Stimulated activated naive CD4-positive, alpha-beta T cell (primary cell): ENCODE results near the gene VPS26C.
"Not testable (repeated sequence)": the region's sequence is repeated elsewhere in the genome, so short reads cannot be mapped to it uniquely, and the experiment has no call there.

Experiments used
- DNase-seq, 6 experiments: peaks; one replicate each; lab custom pipeline; 2025; lab: John Stamatoyannopoulos, UW

The VPS26C gene

GRCh38 chr21:37230632-37231248 is 36.4 kb downstream of the VPS26C start:
- no peak for DNase-seq

GRCh38 chr21:37228003-37228400 is 39.1 kb downstream of the VPS26C start:
- no peak for DNase-seq

- no peak for DNase-seq
These were observed 39.8 kb downstream of the VPS26C start for GRCh38 chr21:37227071-37228002.

- DNase-seq: no peak
These were observed 40.9 kb downstream of the VPS26C start for GRCh38 chr21:37226041-37226920.

GRCh38 chr21:37224861-37225839 is 42.0 kb downstream of the VPS26C start:
- DNase-seq: peak in 5 of 6 experiments; percentile 3 to 48 (median 21)

- DNase-seq: no peak
These were observed 43.3 kb downstream of the VPS26C start for GRCh38 chr21:37223804-37224345.

GRCh38 chr21:37222248-37222647 is 44.9 kb downstream of the VPS26C start:
- not testable (repeated sequence) for DNase-seq

- DNase-seq: peak; percentile 82 to 90 (median 88)
These were observed 46.0 kb downstream of the VPS26C start for GRCh38 chr21:37220981-37221664.

- DNase-seq: peak in 5 of 6 experiments; percentile 43 to 72 (median 56)
These were observed 46.6 kb downstream of the VPS26C start for GRCh38 chr21:37220433-37220980.

GRCh38 chr21:37219761-37220432 is 47.2 kb downstream of the VPS26C start:
- peak in 3 of 6 experiments; percentile 13 to 60 (median 48) for DNase-seq

- no peak for DNase-seq
These were observed 52.2 kb downstream of the VPS26C start for GRCh38 chr21:37214952-37215351.

- DNase-seq: no peak
These were observed 56.3 kb downstream of the VPS26C start for GRCh38 chr21:37210799-37211198.

- no peak for DNase-seq
These were observed 57.0 kb downstream of the VPS26C start for GRCh38 chr21:37210130-37210529.

GRCh38 chr21:37208741-37209225 is 58.4 kb downstream of the VPS26C start:
- DNase-seq: no peak

GRCh38 chr21:37208056-37208721 is 58.9 kb downstream of the VPS26C start:
- DNase-seq: no peak

GRCh38 chr21:37207441-37208009 is 59.6 kb downstream of the VPS26C start:
- no peak for DNase-seq

- DNase-seq: no peak
These were observed 60.6 kb downstream of the VPS26C start for GRCh38 chr21:37206496-37206895.

GRCh38 chr21:37204580-37204979 is 62.6 kb downstream of the VPS26C start:
- no peak for DNase-seq
